Activated naive CD4-positive, alpha-beta T cell treated with Interleukin-2 at 50 U/mL for 16 hours (primary cell): ENCODE results near the gene ZCCHC8.
"Not testable (repeated sequence)": the region's sequence is repeated elsewhere in the genome, so short reads cannot be mapped to it uniquely, and the experiment has no call there.

Experiments
- DNase-seq: peaks from one replicate; pipeline ENCODE4 v3.0.0-alpha.2; 2020

ZCCHC8 gene

DNA sequence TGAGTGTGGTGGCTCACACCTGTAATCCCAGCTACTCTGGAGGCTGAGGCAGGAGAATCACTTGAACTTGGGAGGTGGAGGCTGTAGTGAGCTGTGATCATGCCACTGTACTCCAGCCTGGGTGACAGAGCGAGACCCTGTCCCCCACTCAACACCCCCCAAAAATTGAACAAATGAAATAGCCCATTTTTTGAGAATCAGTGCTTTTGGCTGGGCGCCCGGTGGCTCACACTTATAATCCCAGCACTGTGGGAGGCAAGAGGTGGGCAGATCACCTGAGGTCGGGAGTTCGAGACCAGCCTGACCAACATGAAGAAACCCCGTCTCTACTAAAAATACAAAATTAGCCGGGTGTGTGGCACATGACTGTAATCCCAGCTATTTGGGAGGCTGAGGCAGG lies 30.2 kb downstream of the ZCCHC8 start:
- not testable (repeated sequence) for DNase-seq

DNA sequence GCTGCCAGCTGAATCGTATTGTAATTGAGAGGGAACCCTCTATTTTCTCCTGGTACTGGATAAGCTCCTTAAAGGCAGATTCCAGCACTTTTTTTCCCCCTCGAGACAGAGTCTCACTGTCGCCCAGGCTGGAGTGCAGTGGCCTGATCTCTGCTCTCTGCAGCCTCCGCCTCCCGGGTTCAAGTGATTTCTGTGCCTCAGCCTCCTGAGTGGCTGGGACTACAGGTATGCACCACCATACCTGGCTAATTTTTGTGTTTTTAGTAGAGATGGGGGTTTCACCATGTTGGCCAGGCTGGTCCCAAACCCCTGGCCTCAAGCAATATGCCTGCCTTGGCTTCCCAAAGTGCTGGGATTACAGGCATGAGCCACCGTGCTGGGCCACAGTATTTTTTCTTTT lies 30.9 kb downstream of the ZCCHC8 start:
- not testable (repeated sequence) for DNase-seq

DNA sequence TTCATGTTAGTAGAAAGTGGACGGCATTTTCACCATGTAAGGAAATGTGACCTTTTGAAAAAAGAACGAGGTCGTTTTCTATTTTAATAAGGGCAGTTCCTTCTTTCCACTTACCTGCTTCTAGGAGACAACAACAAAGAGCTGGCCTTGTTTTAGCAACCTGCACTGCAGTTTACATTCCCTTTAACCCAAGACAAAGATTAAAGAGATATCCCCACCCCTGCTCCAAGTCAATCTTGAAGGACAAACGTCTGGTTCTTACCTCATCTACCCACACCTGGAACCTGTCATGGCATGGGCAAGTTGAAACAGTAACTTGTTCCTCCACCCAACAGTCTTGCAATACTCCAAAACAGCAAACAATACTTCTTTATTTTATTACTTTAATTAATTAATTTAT lies 32.7 kb downstream of the ZCCHC8 start:
- no peak for DNase-seq

DNA sequence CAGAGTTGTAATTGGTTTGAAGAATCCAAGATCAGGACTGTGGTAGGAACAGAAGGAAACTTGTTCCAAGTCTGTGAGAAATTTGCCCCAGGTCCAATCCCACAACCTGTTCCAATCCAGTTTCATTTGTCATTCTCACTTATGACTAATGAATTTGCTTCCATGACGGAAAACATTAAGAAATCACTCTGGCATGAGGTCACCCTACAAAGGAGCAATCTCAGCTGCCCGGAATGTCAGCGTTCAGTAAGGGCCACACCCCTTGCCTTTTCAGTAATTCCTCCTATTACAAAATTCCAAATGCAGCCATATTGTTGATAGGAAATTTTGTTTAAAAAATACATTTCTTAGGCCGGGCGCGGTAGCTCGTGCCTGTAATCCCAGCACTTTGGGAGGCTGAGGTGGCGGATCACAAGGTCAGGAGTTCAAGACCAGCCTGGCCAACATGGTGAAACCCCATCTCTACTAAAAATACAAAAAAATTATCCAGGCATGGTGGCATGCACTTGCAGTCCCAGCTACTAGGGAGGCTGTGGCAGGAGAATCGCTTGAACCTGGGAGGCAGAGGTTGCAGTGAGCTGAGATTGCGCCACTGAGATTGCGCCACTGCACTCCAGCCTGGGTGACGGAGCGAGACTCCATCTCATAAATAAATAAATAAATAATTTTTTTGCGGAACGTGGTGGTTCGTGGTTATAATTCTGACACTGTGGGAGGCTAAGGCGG lies 36.3 kb downstream of the ZCCHC8 start:
- not testable (repeated sequence) for DNase-seq

DNA sequence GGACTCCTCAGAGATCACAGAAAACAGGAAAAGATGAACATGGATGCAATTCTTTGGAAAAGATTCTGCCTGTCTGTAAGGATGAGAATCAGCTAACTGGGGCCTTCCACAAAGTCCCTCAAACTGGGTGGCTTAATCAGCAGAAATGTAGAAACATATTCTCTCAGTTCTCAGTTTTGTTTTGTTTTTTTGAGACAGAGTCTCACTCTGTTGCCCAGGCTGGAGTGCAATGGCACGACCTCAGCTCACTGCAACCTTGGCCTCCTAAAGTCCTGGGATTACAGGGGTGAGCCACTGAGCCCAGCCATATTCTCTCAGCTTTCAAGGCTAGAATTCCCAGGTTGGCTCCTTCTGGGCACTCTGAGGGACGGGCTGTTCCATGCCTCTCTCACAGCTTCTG lies 40.1 kb downstream of the ZCCHC8 start:
- no peak for DNase-seq

DNA sequence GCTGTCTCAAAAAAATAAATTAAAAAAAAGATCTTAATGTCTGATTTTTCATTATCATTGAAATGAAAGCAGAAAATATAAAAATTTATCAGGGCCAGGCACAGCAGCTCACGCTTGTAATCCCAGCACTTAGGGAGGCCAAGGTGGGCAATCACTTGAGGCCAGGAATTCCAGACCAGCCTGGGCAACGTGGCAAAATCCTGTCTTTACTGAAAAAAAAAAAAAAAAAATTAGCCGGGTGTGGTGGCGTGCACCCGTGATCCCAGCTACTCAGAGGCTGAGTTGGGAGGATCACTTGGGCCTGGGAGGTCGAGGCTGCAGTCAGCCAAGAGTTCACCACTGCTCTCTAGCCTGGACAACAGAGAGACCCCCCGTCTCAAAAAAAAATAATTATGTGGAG lies 40.7 kb downstream of the ZCCHC8 start:
- no peak for DNase-seq

DNA sequence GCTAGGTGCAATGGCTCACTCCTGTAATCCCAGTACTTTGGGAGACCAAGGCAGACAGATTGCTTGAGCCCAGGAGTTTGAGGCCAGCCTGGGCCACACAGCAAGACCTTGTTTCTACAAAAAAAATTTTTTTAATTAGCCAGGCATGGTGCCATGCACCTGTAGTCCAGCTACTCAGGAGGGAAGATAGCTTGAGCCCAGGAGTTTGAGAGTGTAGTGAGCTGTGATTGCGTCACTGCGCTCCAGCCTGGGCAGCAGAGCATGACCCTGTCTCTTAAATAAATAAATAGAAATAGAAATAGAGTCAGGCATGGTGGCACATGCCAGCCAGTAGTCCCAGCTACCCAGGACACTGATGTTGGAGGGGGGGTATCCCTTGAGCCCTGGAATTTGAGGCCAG lies 41.5 kb downstream of the ZCCHC8 start:
- no peak for DNase-seq

DNA sequence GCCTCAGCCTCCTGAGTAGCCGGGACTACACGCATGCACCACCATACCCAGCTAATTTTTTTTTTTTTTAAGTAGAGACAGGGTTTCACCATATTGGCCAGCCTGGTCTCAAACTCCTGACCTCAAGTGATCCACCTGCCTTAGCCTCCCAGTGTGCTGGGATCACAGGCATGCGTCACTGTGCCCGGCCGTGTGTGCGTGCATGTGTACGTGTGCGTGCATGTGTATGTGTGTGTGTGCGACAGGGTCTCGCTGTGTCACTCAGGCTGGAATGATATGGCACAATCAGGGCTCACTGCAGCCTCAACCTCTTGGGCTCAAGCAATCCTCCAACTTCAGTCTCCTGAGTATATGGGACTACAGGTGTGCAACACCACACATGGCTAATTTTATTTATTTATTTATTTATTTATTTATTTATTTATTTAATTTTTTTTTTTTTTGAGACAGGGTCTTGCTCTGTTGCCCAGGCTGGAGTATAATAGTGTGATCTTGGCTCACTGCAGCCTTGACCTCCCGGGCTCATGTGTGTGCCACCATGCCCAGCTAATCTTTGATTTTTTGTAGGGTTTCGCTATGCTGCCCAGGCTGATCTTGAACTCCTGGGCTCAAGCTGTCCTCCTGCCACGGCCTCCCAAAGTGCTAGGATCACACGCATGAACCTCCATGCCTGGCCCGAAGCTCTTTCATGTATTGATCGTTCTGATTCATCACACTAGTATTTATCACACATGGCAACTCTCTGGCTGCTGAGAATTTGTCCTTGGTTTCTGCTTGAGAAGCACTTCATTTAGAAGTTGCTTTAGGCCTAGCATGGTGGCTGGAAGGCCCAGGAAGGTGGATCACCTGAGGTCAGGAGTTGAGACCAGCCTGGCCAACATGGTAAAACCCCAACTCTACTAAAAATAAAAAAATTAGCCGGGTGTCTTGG lies 42.4 kb downstream of the ZCCHC8 start:
- no peak for DNase-seq

DNA sequence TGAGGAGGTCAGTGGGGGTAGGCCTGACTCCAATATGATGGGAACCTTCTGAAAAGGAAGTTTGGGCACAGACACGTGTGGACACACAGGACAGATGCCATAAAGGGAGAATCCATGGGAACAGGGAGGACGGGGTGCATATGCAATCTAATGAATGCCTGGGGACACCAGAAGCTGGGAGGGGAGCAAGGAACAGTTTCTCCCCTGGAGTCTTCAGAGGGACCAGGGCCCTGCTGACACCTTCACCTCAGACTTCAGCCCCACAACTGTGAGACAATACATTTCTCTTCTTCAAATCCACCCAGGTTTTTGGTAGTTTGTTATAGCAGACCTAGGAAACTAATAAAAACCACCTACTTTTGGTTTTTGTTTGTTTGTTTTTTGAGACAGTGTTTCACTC lies 43.1 kb downstream of the ZCCHC8 start:
- no peak for DNase-seq

DNA sequence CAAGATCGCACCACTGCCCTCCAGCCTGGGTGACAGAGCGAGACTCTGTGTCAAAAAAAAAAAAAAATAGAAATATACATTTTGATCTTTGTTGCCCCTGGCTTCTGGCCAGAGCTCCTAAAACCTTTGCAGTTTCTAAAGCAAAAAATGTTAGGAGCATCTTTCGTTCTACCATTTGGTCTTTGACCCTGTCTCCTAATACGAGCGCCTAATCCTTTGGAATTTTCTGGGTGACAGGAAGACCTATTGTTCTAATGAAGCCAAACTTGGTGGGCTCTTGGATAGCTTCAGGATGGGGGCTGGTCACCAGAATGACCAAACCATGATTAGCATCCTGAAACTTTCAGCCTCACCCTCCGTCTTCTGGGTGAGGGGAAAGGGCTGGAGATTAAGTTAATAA lies 46.0 kb downstream of the ZCCHC8 start:
- DNase-seq, result no peak

DNA sequence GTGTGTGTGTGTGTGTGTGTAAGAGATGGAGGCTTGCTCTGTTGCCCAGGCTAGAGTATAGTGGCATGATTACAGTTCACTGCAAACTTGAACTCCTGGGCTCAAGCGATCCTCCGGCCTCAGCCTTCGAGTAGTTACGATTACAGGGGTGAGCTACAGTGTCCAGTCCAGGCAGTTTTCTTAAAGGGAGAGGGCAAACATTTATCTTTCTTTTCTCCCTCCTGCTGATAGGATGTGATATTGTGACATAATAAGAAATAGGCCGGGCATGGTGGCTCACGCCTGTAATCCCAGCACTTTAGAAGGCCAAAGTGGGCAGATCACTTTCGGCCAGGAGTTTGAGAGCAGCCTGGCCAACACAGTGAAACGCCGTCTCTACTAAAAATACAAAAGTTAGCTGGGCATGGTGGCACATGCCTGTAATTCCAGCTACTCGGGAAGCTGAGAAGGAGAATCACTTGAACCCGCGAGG lies 46.4 kb downstream of the ZCCHC8 start:
- DNase-seq, result no peak

DNA sequence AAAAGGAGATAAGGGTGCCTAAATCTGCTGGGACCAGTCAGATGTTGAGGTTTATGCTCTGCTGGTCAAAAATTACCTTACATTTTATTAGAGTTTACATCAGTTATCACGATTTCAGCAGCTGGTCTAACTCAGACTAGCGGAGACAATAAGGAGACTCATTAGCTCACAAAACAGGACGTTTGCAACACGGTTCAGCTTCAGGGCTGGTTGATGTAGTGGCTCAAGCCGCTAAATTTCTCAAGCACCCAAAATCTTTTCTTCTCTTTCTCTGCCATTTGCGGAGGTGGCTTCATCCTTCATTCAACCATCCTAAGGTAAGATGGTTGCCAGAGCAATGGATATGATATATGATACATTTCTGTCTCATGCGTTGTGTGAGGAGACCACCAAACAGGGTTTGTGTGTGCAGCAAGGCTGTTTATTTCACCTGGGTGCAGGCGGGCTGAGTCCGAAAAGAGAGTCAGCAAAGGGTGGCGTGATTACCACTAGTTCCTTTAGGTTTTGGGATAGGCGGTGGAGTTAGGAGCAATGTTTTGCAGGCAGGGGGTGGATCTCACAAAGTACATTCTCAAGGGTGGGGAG lies 47.9 kb downstream of the ZCCHC8 start:
- no peak for DNase-seq

DNA sequence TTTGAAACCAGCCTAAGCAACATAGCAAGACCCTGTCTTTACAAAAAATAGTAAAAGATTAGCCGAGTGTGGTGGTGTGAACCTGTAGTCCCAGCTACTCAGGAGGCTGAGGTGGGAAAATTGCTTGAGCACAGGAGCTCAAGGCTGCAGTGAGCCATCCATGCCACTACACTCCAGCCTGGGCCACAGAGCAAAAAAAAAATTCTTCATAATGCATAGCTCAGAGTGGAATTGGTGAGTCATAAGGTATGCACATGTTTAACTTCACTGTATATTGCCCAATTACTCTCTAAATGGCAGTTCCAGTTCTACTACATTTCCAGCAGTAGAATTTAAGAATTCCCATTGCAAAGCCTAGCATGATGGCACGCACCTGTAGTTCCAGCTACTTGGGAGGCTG lies 51.4 kb downstream of the ZCCHC8 start:
- no peak for DNase-seq

DNA sequence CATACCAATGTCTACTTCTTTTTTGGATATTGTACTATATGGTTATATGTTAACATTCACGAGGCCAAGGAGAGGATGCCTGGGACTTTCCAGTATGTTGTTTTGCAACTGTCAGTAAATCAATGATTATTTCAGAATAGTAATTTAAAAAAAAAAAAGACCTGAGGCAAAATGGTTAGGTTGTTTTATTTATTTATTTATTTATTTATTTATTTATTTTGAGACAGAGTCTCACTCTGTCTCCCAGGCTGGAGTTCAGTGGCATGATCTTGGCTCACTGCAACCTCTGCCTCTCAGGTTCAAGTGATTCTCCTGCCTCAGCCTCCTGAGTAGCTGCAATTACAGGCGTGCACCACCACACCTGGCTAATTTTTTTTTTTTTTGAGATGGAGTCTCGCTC lies 52.9 kb downstream of the ZCCHC8 start:
- DNase-seq, result not testable (repeated sequence)

DNA sequence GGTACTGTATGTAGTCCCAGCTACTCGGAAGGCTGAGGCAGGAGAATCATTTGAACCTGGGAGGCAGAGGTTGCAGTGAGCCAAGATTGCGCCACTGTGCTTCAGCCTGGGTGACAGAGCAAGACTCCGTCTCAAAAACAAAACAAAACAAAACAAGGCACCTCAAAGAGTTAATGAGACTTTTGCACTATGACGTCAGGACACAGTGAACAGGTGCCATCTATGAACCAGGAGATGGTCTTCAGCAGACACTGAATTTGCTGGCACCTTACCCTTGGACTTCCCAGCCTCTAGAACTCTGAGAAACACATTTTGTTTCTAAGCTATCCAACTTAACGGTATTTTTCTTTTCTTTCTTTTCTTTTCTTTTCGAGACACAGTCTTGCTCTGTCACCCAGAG lies 54.3 kb downstream of the ZCCHC8 start:
- DNase-seq, result not testable (repeated sequence)

DNA sequence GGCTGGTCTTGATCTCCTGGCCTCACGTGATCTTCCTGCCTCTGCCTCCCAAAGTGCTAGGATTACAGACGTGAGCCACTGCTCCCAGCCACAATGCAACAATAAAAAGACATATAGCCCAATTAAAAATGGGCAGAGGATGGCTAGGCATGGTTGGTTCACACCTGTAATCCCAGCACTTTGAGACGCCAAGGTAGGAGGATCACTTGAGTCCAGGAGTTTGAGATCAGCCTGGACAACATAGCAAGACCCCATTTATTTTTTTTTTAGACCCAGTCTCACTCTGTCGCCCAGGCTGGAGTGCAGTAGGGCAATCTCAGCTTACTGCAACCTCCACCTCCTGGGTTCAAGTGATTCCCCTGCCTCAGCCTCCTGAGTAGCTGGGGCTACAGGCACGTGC lies 56.7 kb downstream of the ZCCHC8 start:
- not testable (repeated sequence) for DNase-seq

DNA sequence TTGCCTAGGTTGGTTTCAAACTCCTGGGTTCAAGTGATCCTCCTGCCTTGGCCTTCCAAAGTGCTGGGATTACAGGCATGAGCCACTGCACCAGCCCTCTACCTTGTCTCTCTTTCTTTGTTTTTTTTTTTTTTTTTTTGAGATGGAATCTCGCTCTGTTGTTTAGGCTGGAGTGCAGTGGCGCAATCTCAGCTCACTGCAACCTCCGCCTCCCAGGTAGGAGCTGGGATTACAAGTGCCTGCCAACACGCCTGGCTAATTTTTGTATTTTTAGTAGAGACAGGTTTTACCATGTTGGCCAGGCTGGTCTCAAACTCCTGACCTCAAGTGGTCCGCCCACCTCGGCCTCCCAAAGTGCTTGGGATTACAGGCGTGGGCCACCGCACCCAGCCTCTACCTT lies 61.9 kb downstream of the ZCCHC8 start:
- DNase-seq, result not testable (repeated sequence)

DNA sequence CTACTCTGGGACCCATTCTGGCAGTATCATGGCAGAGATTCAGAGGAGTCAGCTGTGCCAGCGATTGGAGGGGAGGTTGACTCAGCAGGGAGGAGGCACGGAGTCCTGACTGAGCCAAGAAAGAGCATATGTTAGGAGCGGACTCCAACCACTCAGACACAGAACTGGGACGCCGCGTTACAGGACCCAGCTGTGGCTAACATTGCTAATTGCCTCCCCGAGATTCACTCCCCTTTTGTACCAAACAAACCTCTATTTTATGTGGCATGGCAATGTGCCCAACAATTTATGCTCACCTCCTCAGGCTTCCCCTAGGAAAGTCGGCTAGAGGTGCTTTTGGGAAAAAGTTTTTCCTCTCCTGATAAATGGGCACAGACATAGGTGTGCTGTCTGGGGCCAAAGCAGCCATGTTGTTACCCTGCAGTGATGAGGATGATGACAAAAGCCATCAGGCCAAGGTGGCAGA lies 63.0 kb downstream of the ZCCHC8 start:
- no peak for DNase-seq

DNA sequence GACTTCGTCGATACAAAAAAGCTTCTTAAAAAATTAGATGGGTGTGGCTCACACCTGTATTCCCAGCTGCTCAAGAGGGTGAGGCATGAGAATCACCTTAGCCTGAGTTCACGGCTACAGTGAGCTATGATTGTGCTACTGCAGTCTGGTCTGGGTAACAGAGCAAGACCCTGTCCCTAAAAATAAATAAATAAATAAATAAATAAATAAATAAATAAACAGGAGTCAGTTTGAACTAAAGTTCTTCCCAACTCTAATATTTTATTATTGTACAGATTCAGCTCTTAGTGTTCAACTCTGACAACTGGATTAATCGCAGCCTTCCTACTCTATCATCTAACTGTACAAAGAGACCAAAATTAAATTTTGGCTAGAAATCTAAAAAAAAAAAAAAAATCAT lies 65.5 kb downstream of the ZCCHC8 start:
- no peak for DNase-seq

DNA sequence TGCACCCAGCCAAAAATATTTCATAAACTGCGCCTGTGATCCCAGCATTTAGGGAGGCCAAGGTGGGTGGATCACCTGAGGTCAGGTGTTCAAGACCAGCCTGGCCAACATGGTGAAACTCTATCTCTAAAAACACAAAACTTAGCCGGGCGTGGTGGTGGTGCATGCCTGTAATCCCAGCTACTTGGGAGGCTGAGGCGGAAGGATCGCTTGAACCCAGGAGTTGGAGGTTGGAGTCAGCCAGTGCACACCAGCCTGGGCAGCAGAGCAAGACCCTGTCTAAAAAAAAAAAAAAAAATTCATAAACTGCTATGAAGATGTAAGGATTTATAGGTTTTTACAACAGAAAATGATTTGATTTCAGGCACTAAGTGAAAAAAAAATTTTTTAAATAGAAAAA lies 71.7 kb downstream of the ZCCHC8 start:
- not testable (repeated sequence) for DNase-seq

DNA sequence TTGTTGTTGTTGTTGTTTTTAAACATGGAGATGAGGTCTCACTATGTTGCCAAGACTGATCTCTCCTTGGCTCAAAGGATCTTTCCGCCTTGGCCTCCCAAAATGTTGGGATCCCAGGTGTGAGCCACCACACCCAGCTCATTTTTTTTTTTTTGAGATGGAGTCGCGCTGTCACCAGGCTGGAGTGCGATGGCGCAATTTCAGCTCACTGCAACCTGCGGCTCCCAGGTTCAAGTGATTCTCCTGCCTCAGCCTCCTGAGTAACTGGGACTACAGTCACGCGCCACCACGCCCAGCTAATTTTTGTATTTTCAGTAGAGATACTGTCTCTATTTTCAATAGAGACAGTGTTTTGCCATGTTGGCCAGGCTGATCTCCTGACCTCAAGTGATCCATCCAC lies 73.3 kb downstream of the ZCCHC8 start:
- no peak for DNase-seq

DNA sequence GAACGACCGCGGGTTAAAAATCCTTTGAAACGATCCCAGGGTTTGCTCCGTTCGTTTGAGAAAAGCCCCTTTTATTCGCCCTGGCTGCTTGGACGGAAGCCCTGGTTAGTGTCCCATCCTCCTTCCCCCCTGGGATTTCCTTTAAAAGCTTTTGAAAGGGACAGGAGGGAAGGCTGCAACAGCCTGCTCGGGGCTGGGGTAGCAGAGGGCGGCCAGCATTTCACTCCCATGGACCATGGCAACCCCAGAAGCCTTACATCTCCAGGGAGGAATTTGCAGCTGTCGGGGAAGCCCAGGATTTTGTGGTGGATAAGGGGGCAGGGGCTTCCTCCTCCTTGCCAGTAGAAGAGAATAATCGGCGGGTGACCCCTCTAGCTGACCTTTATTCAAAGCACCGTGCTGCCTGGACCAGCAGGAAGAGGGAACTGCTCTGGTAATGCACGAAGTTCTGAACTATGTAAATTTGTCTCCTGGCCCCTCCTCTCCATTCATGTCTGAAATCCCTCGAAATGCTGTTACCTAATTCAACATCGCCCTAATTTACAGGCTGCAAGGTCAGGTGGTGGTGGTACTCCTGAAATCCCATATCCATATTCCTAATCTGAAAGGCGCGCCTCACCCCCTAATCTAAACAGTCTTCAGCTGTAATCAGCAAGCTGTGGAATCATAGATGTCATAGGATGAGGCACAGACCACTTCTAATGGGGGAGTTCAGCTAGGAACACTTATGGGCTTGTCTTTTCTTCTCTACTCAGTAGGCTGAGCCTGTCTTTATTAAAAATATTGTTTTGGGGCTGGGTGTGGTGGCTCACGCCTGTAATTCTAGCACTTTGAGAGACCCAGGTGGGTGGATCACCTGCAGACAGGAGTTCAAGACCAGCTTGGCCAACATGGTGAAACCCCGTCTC lies 77.2 kb downstream of the ZCCHC8 start:
- no peak for DNase-seq
